ENCODE measurements around the gene INKA2. TPM values are rescaled to one million over a fixed set of nuclear protein-coding genes. Genes with fewer than 3 reads are reported as not detected.

The INKA2 gene
- polyA plus RNA-seq, 3 donors, result 2.7 to 3.8 (median 3.6) TPM

Other genes starting within 250 kb of the INKA2 start
- gene ADORA3, start 235.8 kb downstream of the INKA2 start, polyA plus RNA-seq (ENCODE audit: insufficient read length in 3 of 3), result 1 to 10 TPM in 1 of 3 donors, under 1 TPM in 2; 0.50 to 1.1 (median 0.50) TPM
- gene TMIGD3, start 235.8 kb downstream of the INKA2 start, polyA plus RNA-seq (ENCODE audit: insufficient read length in 3 of 3), result 1 to 10 TPM; 1.0 to 1.7 (median 1.0) TPM
- gene RAP1A, start 119.6 kb downstream of the INKA2 start, polyA plus RNA-seq (ENCODE audit: insufficient read length in 3 of 3), result 10 to 100 TPM; 61.9 to 85.8 (median 70.8) TPM
- gene DDX20, start 16.5 kb upstream of the INKA2 start, polyA plus RNA-seq (ENCODE audit: insufficient read length in 3 of 3), result 10 to 100 TPM; 20.5 to 28.5 (median 20.7) TPM

All from renal cortex interstitium (tissue), 3 donors.